Endothelial cell (in vitro differentiated cells): ENCODE measurements around the gene ADCYAP1. TPM values are rescaled to one million over a fixed set of nuclear protein-coding genes. Genes with fewer than 3 reads are reported as not detected.

Source experiments
- DNase-seq: peaks from one replicate; pipeline ENCODE4 v3.0.0; 2021; ENCODE audit warnings: low spot score
- H3K27ac Mint-ChIP-seq: one replicate; pipeline ENCODE4 v1.8.0; 2021; ENCODE audit warnings: mixed read lengths, inconsistent platforms; ENCODE audit not compliant: unreplicated experiment
- H3K27me3 Mint-ChIP-seq: one replicate; pipeline ENCODE4 v1.8.0; 2021; ENCODE audit warnings: mild to moderate bottlenecking, moderate library complexity, mixed read lengths, inconsistent platforms; ENCODE audit not compliant: unreplicated experiment
- H3K36me3 Mint-ChIP-seq: one replicate; pipeline ENCODE4 v1.8.0; 2021; ENCODE audit warnings: mild to moderate bottlenecking, low read depth, mixed read lengths, inconsistent platforms; ENCODE audit not compliant: unreplicated experiment
- H3K4me1 Mint-ChIP-seq: one replicate; pipeline ENCODE4 v1.8.0; 2021; ENCODE audit warnings: mild to moderate bottlenecking, mixed read lengths, inconsistent platforms; ENCODE audit not compliant: unreplicated experiment
- H3K4me3 Mint-ChIP-seq: one replicate; pipeline ENCODE4 v1.8.0; 2021; ENCODE audit warnings: mild to moderate bottlenecking, mixed read lengths, inconsistent platforms; ENCODE audit not compliant: unreplicated experiment
- H3K9me3 Mint-ChIP-seq: one replicate; pipeline ENCODE4 v1.8.0; 2021; ENCODE audit warnings: mixed read lengths, inconsistent platforms; ENCODE audit not compliant: unreplicated experiment
- CTCF ChIP-seq: fragments of 200-600 bp; sonication (generic); IDR thresholded peaks from one replicate; pipeline ENCODE4 v1.5.0; 2021; ENCODE audit warnings: antibody characterized with exemption; ENCODE audit not compliant: unreplicated experiment
- total RNA-seq: library from RNA; stranded (reverse); fragmentation: NEBNext Ultra II Directional; extraction: Animal tissue kit (Norgen Biotek cat#: 25700); gene quantifications from one replicate; pipeline ENCODE4 v1.2.1, GENCODE V29; 2021; ENCODE audit not compliant: unreplicated experiment

Gene ADCYAP1
- total RNA-seq, 1 donor from 2014 or later = 18.5 TPM

- no peak overlapping the region for H3K4me3 Mint-ChIP-seq
- DNase-seq = no peak
- H3K9me3 Mint-ChIP-seq = no peaks in the 10 kb centered on the region
- no peak overlapping the region for H3K27ac Mint-ChIP-seq
- H3K36me3 Mint-ChIP-seq = no peaks in the 10 kb centered on the region
- H3K4me1 Mint-ChIP-seq = no peaks in the 10 kb centered on the region
- H3K27me3 Mint-ChIP-seq = no peaks in the 10 kb centered on the region
- TF ChIP-seq CTCF = no peak
These were observed 8.4 kb upstream of the ADCYAP1 start for GRCh38 chr18:896315-896714.

DNA sequence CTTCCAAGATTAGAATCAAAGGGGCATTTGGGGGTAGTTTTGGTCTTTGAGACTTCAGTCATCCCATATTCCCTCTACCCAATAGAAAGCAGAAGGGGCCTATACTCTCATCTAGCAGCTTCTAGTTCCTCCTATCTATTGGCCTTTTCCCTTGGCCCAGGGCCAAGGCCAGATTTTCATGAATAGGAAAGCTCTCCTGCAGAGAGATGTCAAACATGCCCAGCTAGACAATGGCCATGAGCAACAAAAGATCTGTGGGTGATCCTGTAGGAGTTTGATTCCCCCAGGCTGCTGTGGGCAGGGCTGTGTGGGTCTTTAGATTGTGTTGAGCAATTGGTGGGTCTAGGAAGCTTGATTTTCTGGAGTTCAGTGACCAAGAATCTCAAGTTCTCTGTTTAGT lies 2.9 kb upstream of the ADCYAP1 start:
- DNase-seq = no peak
- Mint-ChIP-seq H3K9me3 (no peaks in the 10 kb centered on the region), H3K4me1 (peaks cover 15% of the 10 kb centered on the region), H3K36me3 (no peaks in the 10 kb centered on the region), H3K27me3 (peaks cover 13% of the 10 kb centered on the region), H3K4me3 (no peak overlapping the region), H3K27ac (no peak overlapping the region)
- no peak for TF ChIP-seq CTCF

GRCh38 chr18:902229-902628 lies 2.4 kb upstream of the ADCYAP1 start:
- no peaks in the 10 kb centered on the region for H3K9me3 Mint-ChIP-seq
- no peak overlapping the region for H3K4me3 Mint-ChIP-seq
- H3K36me3 Mint-ChIP-seq = no peaks in the 10 kb centered on the region
- H3K27ac Mint-ChIP-seq = no peak overlapping the region
- no peak for TF ChIP-seq CTCF
- H3K27me3 Mint-ChIP-seq = peaks cover 13% of the 10 kb centered on the region
- peaks cover 16% of the 10 kb centered on the region for H3K4me1 Mint-ChIP-seq
- DNase-seq = no peak

- H3K27ac Mint-ChIP-seq = no peak overlapping the region
- TF ChIP-seq CTCF = no peak
- H3K9me3 Mint-ChIP-seq = no peaks in the 10 kb centered on the region
- no peak overlapping the region for H3K4me3 Mint-ChIP-seq
- H3K27me3 Mint-ChIP-seq = peaks cover 15% of the 10 kb centered on the region
- peaks cover 2% of the 10 kb centered on the region for H3K36me3 Mint-ChIP-seq
- peaks cover 18% of the 10 kb centered on the region for H3K4me1 Mint-ChIP-seq
- DNase-seq = peak; percentile 84
These were observed 970 bp upstream of the ADCYAP1 start for GRCh38 chr18:903701-904100.

DNA sequence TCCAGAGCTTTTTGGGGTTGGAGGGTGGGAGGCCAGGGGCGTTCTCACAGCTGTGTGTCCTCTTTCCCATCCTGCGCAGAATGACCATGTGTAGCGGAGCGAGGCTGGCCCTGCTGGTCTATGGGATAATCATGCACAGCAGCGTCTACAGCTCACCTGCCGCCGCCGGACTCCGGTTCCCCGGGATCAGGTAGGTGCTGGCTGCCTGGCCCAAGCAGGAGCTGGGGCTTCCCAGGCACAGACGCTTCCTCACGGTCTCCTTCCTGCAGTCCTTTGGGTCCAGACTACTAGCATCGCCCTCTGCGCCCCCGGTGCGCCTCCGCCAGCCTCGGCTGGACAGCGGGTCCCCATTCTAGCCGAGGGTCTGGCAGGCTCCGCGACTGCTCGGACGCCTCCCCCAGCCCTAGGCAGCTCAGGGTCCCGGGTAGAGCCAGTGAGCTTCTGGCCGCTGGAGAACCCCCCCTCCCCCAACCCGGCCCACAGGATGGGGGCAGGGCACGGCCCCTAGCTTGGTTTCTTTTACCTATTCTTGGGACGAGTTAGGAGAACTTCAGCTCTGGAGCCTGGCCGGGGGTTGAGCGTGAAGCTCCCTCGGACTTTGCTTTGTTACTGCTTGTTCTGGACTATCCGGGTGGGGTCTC lies 756 bp downstream of the ADCYAP1 start:
- peaks cover 5% of the 10 kb centered on the region for H3K36me3 Mint-ChIP-seq
- peaks cover 26% of the 10 kb centered on the region for H3K4me1 Mint-ChIP-seq
- no peaks in the 10 kb centered on the region for H3K9me3 Mint-ChIP-seq
- no peak for TF ChIP-seq CTCF
- peaks cover 18% of the 10 kb centered on the region for H3K27me3 Mint-ChIP-seq
- peak overlapping the region; percentile 31 for H3K27ac Mint-ChIP-seq
- DNase-seq = peak; percentile 20
- H3K4me3 Mint-ChIP-seq = peak overlapping the region; percentile 90
